GM12873 (cell line): ENCODE results near the gene SYNDIG1.

ENCODE experiments used
- CTCF ChIP-seq: IDR thresholded peaks from 2 replicates; pipeline ENCODE4 v1.5.1; 2012; ENCODE audit warnings: low read depth, mild to moderate bottlenecking, moderate library complexity, low read length, control low read depth; ENCODE audit not compliant: insufficient read depth; ENCODE audit errors: missing control alignments

The SYNDIG1 gene

GRCh38 chr20:24657196-24657595, 187.8 kb downstream of the SYNDIG1 start:
- no peak for TF ChIP-seq CTCF

- TF ChIP-seq CTCF = no peak
Observed at GRCh38 chr20:24657878-24658620, 188.6 kb downstream of the SYNDIG1 start.

GRCh38 chr20:24658920-24659660, 189.7 kb downstream of the SYNDIG1 start:
- no peak for TF ChIP-seq CTCF

- TF ChIP-seq CTCF = no peak
Observed at GRCh38 chr20:24659835-24660234, 190.4 kb downstream of the SYNDIG1 start.

GRCh38 chr20:24660651-24661050, 191.2 kb downstream of the SYNDIG1 start:
- no peak for TF ChIP-seq CTCF

- TF ChIP-seq CTCF = no peak
Observed at GRCh38 chr20:24661255-24661654, 191.8 kb downstream of the SYNDIG1 start.

GRCh38 chr20:24662322-24662721, 192.9 kb downstream of the SYNDIG1 start:
- no peak for TF ChIP-seq CTCF
